ENCODE data around the gene EIF4E2.
"Not testable (repeated sequence)": the region's sequence is repeated elsewhere in the genome, so short reads cannot be mapped to it uniquely, and the experiment has no call there.

The EIF4E2 gene

DNA sequence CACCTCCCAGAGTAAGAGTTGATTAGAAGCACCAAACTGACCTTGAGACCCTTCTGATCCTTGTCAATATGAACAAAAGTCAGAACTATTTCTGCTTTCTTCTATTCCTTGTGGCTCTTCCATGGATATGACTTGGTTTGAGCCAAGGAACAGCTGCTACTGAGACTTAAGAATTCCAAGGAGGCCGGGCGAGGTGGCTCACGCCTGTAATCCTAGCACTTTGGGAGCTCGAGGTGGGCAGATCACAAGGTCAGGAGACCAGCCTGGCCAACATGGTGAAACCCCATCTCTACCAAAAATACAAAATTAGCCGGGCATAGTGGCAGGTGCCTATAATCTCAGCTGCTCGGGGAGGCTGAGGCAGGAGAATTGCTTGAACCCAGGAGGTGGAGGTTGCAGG, 20.0 kb downstream of the EIF4E2 start:
- not testable (repeated sequence) for DNase-seq

DNA sequence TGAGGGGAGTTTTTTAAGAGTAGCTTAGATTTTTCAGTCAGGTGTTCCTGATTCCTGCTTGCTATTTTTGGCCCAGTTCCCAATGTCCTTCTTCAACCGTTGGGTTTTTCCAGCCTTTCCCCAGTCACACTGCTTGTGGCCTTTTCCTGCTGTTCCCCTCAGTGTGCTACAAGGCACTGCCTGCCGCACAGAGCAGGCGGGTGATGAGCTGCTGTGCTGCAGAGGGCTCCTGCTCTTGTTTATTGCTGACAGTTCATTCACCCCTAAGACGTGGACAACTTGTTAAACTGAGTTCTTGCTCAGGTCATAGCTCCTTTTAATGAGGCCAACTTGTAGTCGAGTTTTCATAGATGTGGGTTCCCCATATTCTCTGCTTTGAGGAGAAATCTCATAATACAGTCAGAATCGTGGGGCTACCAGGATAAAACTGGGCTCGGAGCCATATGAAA, 20.6 kb downstream of the EIF4E2 start:
- no peak for DNase-seq

- no peak for DNase-seq
These were observed 22.6 kb downstream of the EIF4E2 start for GRCh38 chr2:232573042-232573441.

- no peak for DNase-seq
These were observed 23.4 kb downstream of the EIF4E2 start for GRCh38 chr2:232573771-232574435.

- no peak for DNase-seq
These were observed 24.4 kb downstream of the EIF4E2 start for GRCh38 chr2:232574674-232575403.

GRCh38 chr2:232575404-232575746, 24.9 kb downstream of the EIF4E2 start:
- DNase-seq = no peak

DNA sequence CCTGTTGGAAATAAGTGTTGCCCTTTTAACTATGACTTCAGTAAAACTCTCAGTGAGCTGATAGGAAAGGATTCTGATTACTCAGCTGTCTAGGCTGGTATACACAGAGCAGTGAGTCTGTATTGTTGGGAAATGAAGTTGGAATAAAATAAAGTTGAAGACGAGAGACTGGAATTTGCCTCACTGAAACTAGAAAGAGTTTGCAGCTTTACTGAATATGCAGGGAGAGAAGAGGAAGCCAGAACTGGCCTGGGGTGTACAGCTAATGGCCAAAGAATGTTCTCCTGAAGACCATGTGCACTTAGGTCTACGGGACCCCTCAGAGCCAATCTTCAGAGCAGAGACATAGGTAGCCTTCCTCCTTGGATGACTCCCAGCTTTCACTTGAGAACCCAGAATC, 26.5 kb downstream of the EIF4E2 start:
- no peak for DNase-seq

DNA sequence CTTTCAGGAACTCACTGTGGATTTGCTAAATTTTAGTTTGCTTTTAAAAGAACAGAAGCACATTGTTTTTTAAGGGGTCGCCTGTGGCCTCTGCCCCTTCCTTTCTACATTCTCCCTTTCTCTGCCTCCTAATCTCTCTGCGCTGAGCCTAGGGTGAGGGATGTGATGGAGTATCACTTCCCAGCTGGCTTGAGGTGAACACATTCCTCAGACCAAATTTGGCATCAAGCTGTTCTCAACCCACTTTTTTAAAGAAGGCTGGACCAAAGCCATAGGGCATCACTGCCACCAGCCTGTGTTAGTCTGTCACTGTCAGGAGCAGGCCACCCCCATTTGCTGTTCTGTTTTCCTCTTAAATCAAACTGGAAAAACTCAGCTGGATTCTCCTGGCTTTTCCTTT, 27.4 kb downstream of the EIF4E2 start:
- DNase-seq = no peak

GRCh38 chr2:232578626-232579025, 28.1 kb downstream of the EIF4E2 start:
- DNase-seq = no peak

DNA sequence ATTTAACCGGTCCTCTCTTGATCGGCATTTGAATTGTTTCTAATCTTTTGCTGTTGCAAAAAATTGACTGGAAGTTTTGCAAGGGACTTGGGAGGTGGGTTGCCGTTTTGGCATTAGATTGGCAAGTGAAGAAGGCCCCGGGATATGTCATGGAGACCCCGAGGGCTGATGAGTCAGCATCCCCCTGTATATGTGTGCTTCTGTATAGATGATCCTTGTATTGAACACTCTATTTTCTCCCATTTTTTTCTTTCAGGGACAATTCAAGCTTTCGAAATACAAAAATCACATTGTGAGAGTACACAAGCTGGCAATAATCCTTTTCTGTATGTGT, 30.1 kb downstream of the EIF4E2 start:
- DNase-seq = no peak

- no peak for DNase-seq
These were observed 31.2 kb downstream of the EIF4E2 start for GRCh38 chr2:232581725-232582124.

DNA sequence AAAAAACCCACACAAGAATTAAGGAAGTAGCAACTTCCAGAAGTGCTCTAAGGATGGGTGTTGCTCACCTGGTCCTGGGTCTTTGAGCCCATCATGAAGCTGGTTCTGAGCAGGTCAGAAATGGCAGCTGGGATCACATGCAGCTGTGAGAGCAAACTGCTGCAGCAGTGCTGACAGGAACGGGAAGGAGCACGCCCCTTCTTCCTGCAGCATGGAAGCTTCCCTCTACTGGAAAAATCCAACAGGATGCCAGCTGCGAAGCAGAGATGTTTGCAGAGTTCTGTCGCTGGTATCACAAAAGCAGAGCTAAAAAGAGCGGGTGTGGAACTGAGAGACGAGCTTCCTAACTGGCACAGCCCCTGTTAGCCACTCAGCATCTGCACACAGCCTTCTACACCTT, 33.7 kb downstream of the EIF4E2 start:
- no peak for DNase-seq

DNA sequence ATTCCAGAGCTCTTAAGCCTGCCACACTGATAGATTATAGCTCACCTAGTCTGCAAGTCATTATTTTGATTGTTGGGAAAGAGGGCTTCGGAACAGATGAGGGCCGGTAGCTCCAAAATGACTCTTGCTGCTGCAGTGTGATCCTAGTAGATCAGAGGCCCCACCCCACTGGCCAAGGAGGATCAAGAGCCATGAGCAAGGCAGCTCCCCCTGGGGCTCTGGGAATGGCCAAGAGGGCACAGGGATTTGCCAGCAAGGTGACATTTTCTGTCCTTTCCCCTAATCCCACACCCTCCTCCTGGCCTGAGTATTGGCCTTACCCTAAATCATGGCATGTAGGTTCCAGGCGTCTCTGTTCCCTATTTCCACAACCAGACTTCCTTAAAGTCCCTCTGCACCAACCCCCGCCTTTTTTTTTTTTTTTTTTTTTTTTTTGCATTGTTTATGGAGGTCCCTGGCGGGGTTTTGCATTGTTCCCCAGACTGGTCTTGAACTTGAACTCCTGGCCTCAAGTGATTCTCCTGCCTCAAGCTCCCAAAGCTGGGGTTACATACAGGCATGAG, 36.5 kb downstream of the EIF4E2 start:
- no peak for DNase-seq

- DNase-seq = no peak
These were observed 37.0 kb downstream of the EIF4E2 start for GRCh38 chr2:232587512-232587911.

GRCh38 chr2:232588031-232588430, 37.5 kb downstream of the EIF4E2 start:
- DNase-seq = no peak

GRCh38 chr2:232588680-232589585, 38.4 kb downstream of the EIF4E2 start:
- DNase-seq = no peak

DNA sequence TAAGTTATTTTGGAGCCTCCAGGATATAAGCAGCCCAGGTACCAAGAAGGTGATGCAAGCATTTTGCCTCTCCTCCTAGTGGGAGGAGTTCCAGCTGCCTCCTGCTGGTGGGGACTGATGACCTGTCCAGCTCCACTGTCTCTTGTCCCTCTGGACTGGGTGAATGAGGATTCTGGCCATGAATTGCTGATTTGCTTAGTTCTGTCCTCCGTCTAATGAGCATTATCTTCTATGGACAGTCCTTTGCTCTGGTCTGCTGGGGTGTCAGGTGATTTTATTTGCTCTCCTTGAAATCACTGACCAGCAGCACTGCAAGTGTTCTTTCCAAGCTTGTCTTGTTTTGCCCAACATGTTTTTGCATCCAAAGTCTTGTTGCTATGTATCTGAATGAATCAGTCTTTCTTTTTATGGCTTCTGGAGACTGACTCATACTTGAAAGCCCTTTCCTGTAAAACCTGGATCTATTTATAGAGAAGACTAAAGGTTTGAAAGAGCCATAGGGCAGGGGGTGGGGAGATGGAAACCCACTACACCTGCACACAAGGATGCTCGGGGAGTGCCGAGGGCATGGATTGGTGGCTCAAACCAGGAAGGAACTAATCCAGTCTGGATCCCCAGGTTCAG, 42.4 kb downstream of the EIF4E2 start:
- no peak for DNase-seq

DNA sequence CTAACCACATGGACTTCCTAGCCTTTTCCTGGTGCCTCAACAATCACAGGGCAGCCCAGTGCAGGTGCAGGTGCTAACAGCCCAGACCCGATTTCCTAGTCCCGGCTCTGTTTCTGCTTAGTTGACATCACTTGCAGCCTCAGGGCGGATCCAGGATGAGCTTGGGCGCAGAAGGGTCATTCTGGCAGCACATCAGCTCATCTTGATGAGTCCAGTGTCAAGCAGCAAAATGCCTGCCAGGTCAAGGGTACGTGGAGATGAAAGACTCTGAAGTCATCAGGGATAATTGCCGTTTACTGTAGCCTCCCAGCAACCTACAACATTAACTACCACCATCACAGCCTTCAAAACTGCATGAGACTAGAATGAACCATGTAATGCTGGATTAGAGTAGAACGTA, 43.5 kb downstream of the EIF4E2 start:
- DNase-seq = no peak

DNA sequence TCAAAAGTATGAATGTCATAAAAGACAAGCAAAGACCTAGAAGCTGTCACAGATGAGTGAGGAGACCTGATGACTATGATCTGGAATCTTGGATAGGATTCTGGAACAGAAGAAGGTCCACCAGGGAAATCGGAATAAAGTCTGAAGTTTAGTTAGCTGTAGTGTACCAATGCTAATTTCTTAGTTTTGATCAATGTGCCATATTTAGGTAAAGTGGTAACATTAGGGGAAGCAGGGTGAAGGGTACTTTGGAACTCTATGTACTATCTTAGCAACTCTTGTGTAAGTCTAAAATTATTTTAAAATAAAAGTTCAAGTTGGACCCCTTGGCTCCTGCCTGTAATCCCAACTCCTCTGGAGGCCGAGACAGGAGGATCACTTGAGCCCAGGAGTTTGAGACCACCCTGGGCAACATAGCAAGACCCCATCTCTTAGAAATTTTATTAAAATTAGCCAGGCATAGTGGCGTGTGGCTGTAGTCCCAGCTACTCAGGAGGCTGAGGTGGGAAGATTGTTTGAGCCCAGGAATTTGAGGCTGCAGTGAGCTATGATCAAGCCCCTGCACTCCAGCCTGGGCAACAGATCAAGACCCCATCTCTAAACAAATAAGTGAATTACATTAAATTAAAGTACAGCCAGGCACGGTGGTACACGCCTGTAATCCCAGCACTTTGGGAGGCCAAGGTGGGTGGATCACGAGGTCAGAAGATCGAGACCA, 47.0 kb downstream of the EIF4E2 start:
- no peak for DNase-seq

- no peak for DNase-seq
These were observed 47.8 kb downstream of the EIF4E2 start for GRCh38 chr2:232598293-232598692.

DNA sequence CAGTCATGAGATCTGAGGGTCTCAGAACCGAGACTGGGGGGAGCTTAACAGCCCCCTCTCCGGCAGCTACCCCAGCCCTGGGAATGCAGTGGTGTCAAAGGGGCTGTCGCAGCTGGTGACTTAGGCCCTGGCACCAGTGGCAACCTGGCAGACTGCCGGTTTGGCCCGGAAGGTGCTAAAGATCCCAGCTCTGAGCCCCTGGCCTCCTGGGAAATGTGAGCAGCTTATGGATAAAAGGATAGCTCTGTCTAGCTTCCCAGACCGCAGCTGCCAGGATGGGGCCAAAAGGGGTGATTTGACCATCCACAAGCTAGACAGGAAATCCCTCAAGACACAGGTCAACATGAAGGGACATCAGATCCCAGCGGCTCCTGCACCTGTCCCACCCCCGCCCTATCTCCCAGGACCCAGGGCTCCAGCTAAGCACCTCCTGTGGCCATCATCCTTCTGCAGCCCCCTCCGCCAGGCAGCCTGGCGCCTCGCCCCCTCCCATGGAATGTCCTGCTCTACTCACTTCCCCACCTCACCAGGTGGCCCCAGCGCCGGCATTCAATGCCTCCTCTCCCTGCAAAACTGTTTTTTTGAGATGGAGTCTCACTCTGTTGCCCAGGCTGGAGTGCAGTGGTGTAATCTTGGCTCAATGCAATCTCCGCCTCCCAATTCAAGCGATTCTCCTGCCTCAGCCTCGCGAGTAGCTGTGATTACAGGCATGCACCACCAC, 49.7 kb downstream of the EIF4E2 start:
- DNase-seq = no peak

- no peak for DNase-seq
These were observed 52.8 kb downstream of the EIF4E2 start for GRCh38 chr2:232603283-232603682.
